DOHH2 (cell line): ENCODE measurements around the gene RAET1G.

Experiments
- CTCF ChIP-seq: fragments of 200-600 bp; sonication (generic); IDR thresholded peaks from one replicate; pipeline ENCODE4 v1.5.1; 2014; ENCODE audit warnings: antibody characterized with exemption, mild to moderate bottlenecking, low read depth, low read length; ENCODE audit not compliant: poor library complexity, severe bottlenecking
- EZH2phosphoT487 ChIP-seq: fragments of 200-600 bp; sonication (generic); IDR thresholded peaks from 2 replicates; pipeline ENCODE4 v1.6.1; 2017; ENCODE audit warnings: borderline replicate concordance, mild to moderate bottlenecking, antibody characterized with exemption, low read length, moderate library complexity, mixed read lengths

GRCh38 chr6:149888659-149889058 is 34.3 kb downstream of the RAET1G start:
- TF ChIP-seq CTCF: no peak
- TF ChIP-seq EZH2phosphoT487: no peak
